Upper lobe of left lung (tissue), 4 donors: Measurements from ENCODE around the gene RPS6KA3.

Source experiments
- EP300 ChIP-seq, 4 donors: sonication (generic); formaldehyde crosslinking; IDR thresholded peaks; one replicate each; pipeline ENCODE4 v1.5.1; 2017; ENCODE audit warnings: antibody characterized with exemption in 4 of 4, control low read depth in 2 of 4
- POLR2A ChIP-seq, 4 donors: fragments of 450-650 bp; IDR thresholded peaks; one replicate each; pipeline ENCODE4 v1.5.1; 2016 to 2017; ENCODE audit warnings: antibody characterized with exemption in 4 of 4, mild to moderate bottlenecking in 2 of 4
- POLR2AphosphoS5 ChIP-seq, 2 donors: sonication (generic); formaldehyde crosslinking; IDR thresholded peaks; one replicate each; pipeline ENCODE4 v1.5.1; 2017; ENCODE audit warnings: antibody characterized with exemption in 2 of 2
- TF ChIP-seq, protein P1 (sequence below), 6 experiments: fragments of 450-650 bp in 4 of 6; fragments of 200-600 bp in 2 of 6; sonication (generic) in 2 of 6; IDR thresholded peaks; one replicate each; pipeline ENCODE4 v1.5.1; 2016 to 2019; ENCODE audit warnings: antibody characterized with exemption in 6 of 6

DNA sequence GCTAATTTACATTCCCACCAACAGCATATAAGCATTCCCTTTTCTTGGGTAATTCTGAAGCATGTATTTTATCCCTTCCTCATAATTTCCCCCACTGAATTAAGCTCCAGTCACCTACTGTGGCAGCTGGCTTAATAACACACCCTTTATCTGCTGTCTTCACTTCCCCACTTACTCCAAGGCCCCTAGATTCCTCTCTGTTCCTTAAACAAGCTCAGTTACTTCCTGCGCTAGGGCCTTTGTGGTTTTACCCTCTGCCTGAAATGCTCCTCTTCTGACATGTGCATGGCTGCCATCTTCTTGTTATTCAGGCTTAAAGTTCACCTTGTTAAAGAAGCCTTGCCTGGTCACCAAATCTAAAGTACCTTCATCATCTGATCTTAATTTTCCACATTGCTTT is 47.2 kb upstream of the RPS6KA3 start:
- no peak for TF ChIP-seq POLR2AphosphoS5 (IDR thresholded peaks at IDR 0.05)
- no peak for TF ChIP-seq POLR2A (IDR thresholded peaks at IDR 0.05)
- TF ChIP-seq, protein P1, sequence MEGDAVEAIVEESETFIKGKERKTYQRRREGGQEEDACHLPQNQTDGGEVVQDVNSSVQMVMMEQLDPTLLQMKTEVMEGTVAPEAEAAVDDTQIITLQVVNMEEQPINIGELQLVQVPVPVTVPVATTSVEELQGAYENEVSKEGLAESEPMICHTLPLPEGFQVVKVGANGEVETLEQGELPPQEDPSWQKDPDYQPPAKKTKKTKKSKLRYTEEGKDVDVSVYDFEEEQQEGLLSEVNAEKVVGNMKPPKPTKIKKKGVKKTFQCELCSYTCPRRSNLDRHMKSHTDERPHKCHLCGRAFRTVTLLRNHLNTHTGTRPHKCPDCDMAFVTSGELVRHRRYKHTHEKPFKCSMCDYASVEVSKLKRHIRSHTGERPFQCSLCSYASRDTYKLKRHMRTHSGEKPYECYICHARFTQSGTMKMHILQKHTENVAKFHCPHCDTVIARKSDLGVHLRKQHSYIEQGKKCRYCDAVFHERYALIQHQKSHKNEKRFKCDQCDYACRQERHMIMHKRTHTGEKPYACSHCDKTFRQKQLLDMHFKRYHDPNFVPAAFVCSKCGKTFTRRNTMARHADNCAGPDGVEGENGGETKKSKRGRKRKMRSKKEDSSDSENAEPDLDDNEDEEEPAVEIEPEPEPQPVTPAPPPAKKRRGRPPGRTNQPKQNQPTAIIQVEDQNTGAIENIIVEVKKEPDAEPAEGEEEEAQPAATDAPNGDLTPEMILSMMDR (IDR thresholded peaks at IDR 0.05), result no peak
- TF ChIP-seq EP300 (IDR thresholded peaks at IDR 0.05), result no peak
